H1 (cell line): ENCODE data around the gene RENBP. TPM values are rescaled to one million over a fixed set of nuclear protein-coding genes. Genes with fewer than 3 reads are reported as not detected.
A peak's percentile ranks its signal among the peaks of the same experiment; 100 is the strongest.

ENCODE experiments used
- CTCF ChIA-PET: fragments of 300-600 bp; sonication (Branson Sonifier 250); formaldehyde crosslinking; loops from one replicate; lab custom pipeline; 2021; ENCODE audit not compliant: partially characterized antibody; lab: Charles Lee
- POLR2A ChIA-PET: fragments of 300-600 bp; sonication (Branson Sonifier 250); formaldehyde crosslinking; loops from one replicate; lab custom pipeline; 2021; ENCODE audit warnings: inconsistent platforms; ENCODE audit not compliant: partially characterized antibody; lab: Charles Lee
- DNase-seq, 2 experiments: peaks; one replicate each; pipeline versions ENCODE4 v3.0.0 to v3.0.0-alpha.2; 2010 to 2022; ENCODE audit warnings: low spot score in 2 of 2, low read depth in 1 of 2, mixed read lengths in 1 of 2
- FAIRE-seq: peaks from 2 replicates; lab custom pipeline; 2011; peaks lifted over from hg19 to GRCh38; lab: Jason Lieb, UNC
- H2AFZ ChIP-seq: 2 replicates; pipeline ENCODE4 v1.8.1; 2012; ENCODE audit warnings: low read length, inconsistent platforms
- H2AK5ac ChIP-seq: 2 replicates; pipeline ENCODE4 v1.6.1; 2013; ENCODE audit warnings: low read depth, low read length
- H2BK120ac ChIP-seq: replicated peaks from 2 replicates; pipeline ENCODE3; 2013; ENCODE audit warnings: low read depth, low read length, inconsistent platforms
- H2BK12ac ChIP-seq: 2 replicates; pipeline ENCODE4 v1.6.1; 2013; ENCODE audit warnings: low read depth, low read length
- H2BK15ac ChIP-seq: 2 replicates; pipeline ENCODE4 v1.6.1; 2013; ENCODE audit warnings: low read length
- H2BK20ac ChIP-seq: 2 replicates; pipeline ENCODE4 v1.6.1; 2013; ENCODE audit warnings: low read length
- H2BK5ac ChIP-seq: 2 replicates; pipeline ENCODE4 v1.6.1; 2013; ENCODE audit warnings: low read depth, low read length
- H3K14ac ChIP-seq: 2 replicates; pipeline ENCODE4 v1.6.1; 2013; ENCODE audit warnings: inconsistent platforms; ENCODE audit not compliant: insufficient read length
- H3K18ac ChIP-seq: 2 replicates; pipeline ENCODE4 v1.6.1; 2013; ENCODE audit warnings: low read length; ENCODE audit errors: extremely low read depth
- H3K23ac ChIP-seq: 2 replicates; pipeline ENCODE4 v1.6.1; 2013; ENCODE audit warnings: inconsistent platforms; ENCODE audit not compliant: insufficient read length
- H3K23me2 ChIP-seq: 2 replicates; pipeline ENCODE4 v1.6.1; 2013; ENCODE audit warnings: low read depth, low read length
- H3K27ac ChIP-seq: 2 replicates; pipeline ENCODE4 v1.6.1; 2011; ENCODE audit warnings: low read depth, low read length, inconsistent platforms
- H3K27me3 ChIP-seq, 4 experiments: replicated peaks in 1 of 4; 1 replicate in 1 of 4; 2 replicates in 3 of 4; pipeline versions ENCODE4 v1.6.1 to v1.8.1; 2011 to 2013; ENCODE audit warnings: low read length in 3 of 4, mild to moderate bottlenecking in 3 of 4, inconsistent platforms in 2 of 4, mixed read lengths in 2 of 4, moderate library complexity in 1 of 4; ENCODE audit not compliant: control insufficient read depth in 3 of 4, insufficient read depth in 3 of 4; ENCODE audit errors: extremely low read depth in 1 of 4
- H3K36me3 ChIP-seq, 4 experiments: 2 replicates each; pipeline versions ENCODE4 v1.6.1 to v1.8.1; 2011 to 2013; ENCODE audit warnings: mild to moderate bottlenecking in 4 of 4, low read length in 3 of 4, moderate library complexity in 2 of 4, control low read depth in 1 of 4, inconsistent platforms in 1 of 4; ENCODE audit not compliant: insufficient read depth in 4 of 4, control insufficient read depth in 2 of 4
- H3K4ac ChIP-seq: replicated peaks from 2 replicates; pipeline ENCODE3; 2013; ENCODE audit warnings: low read length, low read depth, mixed read lengths, inconsistent platforms; ENCODE audit not compliant: insufficient read length
- H3K4me1 ChIP-seq, 4 experiments: replicated peaks in 1 of 4; 1 replicate in 1 of 4; 2 replicates in 3 of 4; pipeline versions ENCODE4 v1.6.1 to v1.8.1; 2011 to 2013; ENCODE audit warnings: low read length in 3 of 4, inconsistent platforms in 2 of 4, mixed read lengths in 1 of 4; ENCODE audit not compliant: insufficient read depth in 4 of 4, control insufficient read depth in 3 of 4
- H3K4me2 ChIP-seq, 2 experiments: 2 replicates each; pipeline versions ENCODE4 v1.6.1 to v1.8.1; 2011 to 2013; ENCODE audit warnings: low read depth in 2 of 2, low read length in 2 of 2, control low read depth in 1 of 2, inconsistent platforms in 1 of 2, mild to moderate bottlenecking in 1 of 2; ENCODE audit not compliant: insufficient read depth in 1 of 2
- H3K4me3 ChIP-seq, 4 experiments: fragments of 200-600, 300-600 bp in 1 of 4; sonication (generic), shearing (Covaris generic), sonication (Bioruptor Twin) in 1 of 4; 2 replicates each; pipeline versions ENCODE4 v1.5.1 to v1.8.1; 2011 to 2016; ENCODE audit warnings: low read length in 4 of 4, low read depth in 3 of 4, control low read depth in 2 of 4, inconsistent platforms in 2 of 4, mild to moderate bottlenecking in 2 of 4, mixed read lengths in 1 of 4, moderate library complexity in 1 of 4; ENCODE audit not compliant: insufficient read depth in 2 of 4; ENCODE audit errors: extremely low read depth in 1 of 4
- H3K56ac ChIP-seq: replicated peaks from 2 replicates; pipeline ENCODE3; 2013; ENCODE audit warnings: low read depth, mild to moderate bottlenecking, mixed read lengths, low read length, inconsistent platforms; ENCODE audit not compliant: insufficient read length
- H3K79me1 ChIP-seq: 2 replicates; pipeline ENCODE4 v1.6.1; 2013; ENCODE audit warnings: low read depth, low read length, control low read depth
- H3K79me2 ChIP-seq, 2 experiments: 2 replicates each; pipeline versions ENCODE4 v1.6.1 to v1.8.1; 2012 to 2013; ENCODE audit warnings: low read length in 2 of 2, mild to moderate bottlenecking in 2 of 2, inconsistent platforms in 1 of 2; ENCODE audit not compliant: insufficient read depth in 2 of 2, control insufficient read depth in 1 of 2
- H3K9ac ChIP-seq, 4 experiments: replicated peaks in 1 of 4; 1 replicate in 1 of 4; 2 replicates in 3 of 4; pipeline versions ENCODE4 v1.6.1 to v1.8.1; 2011 to 2013; ENCODE audit warnings: low read depth in 3 of 4, low read length in 3 of 4, control low read depth in 2 of 4, mild to moderate bottlenecking in 2 of 4, moderate library complexity in 2 of 4, inconsistent platforms in 1 of 4; ENCODE audit errors: extremely low read depth in 1 of 4
- H3K9me3 ChIP-seq, 2 experiments: 2 replicates each; pipeline versions ENCODE4 v1.6.1 to v1.8.1; 2012 to 2013; ENCODE audit warnings: mild to moderate bottlenecking in 2 of 2, moderate library complexity in 2 of 2, control low read depth in 1 of 2, inconsistent platforms in 1 of 2, low read depth in 1 of 2, low read length in 1 of 2, mixed read lengths in 1 of 2; ENCODE audit not compliant: insufficient read depth in 2 of 2
- H4K20me1 ChIP-seq, 2 experiments: replicated peaks in 1 of 2; 2 replicates each; pipeline versions ENCODE3 to v1.8.1; 2011 to 2013; ENCODE audit warnings: inconsistent platforms in 2 of 2, low read length in 2 of 2, mild to moderate bottlenecking in 1 of 2; ENCODE audit not compliant: insufficient read depth in 2 of 2, control insufficient read depth in 1 of 2
- H4K5ac ChIP-seq: 2 replicates; pipeline ENCODE4 v1.6.1; 2013; ENCODE audit warnings: low read length, low read depth, mixed read lengths, inconsistent platforms; ENCODE audit not compliant: insufficient read length
- H4K8ac ChIP-seq: 2 replicates; pipeline ENCODE4 v1.8.0; 2013; ENCODE audit warnings: mild to moderate bottlenecking, moderate library complexity, low read length, inconsistent platforms; ENCODE audit not compliant: insufficient read depth; ENCODE audit errors: extremely low read depth
- H4K91ac ChIP-seq: replicated peaks from 2 replicates; pipeline ENCODE3; 2013; ENCODE audit warnings: low read length, mixed read lengths, inconsistent platforms; ENCODE audit not compliant: insufficient read length
- POLR2A ChIP-seq, 2 experiments: IDR thresholded peaks; 1 replicate in 1 of 2; 2 replicates in 1 of 2; pipeline ENCODE4 v1.6.1; 2011; ENCODE audit warnings: low read depth in 2 of 2, low read length in 2 of 2, mild to moderate bottlenecking in 2 of 2; ENCODE audit errors: control extremely low read depth in 1 of 2
- WGBS, 2 experiments: shearing (Covaris generic) in 1 of 2; methylation state at CpG; one replicate each; pipeline versions ENCODE4 v1.1.6 to v1.1.7; 2013 to 2015; ENCODE audit warnings: low lambda C conversion rate in 2 of 2, mixed read lengths in 2 of 2, inconsistent platforms in 1 of 2, low coverage in 1 of 2, missing lambda C conversion rate in 1 of 2; ENCODE audit not compliant: insufficient replicate concordance in 2 of 2, insufficient coverage in 1 of 2, insufficient read length in 1 of 2; ENCODE audit errors: extremely low coverage in 1 of 2, missing lambda C conversion rate in 1 of 2; 5-methylcytosine and 5-hydroxymethylcytosine counted together
- polyA plus RNA-seq, 7 experiments: library from polyadenylated mRNA; depleted of rRNA in 3 of 7; stranded (reverse) in 5 of 7; unstranded in 2 of 7; fragments of >200 nt in 5 of 7; fragments of 200-250 nt in 2 of 7; gene quantifications; 1 replicate in 5 of 7; 2 replicates in 1 of 7; 4 replicates in 1 of 7; pipeline versions ENCODE4 v1.2.1 to v1.2.3, GENCODE V29; 2011 to 2013; ENCODE audit warnings: missing spikeins in 2 of 7, mixed read lengths in 2 of 7
- total RNA-seq: library from RNA; stranded (reverse); fragmentation: NEBNext Ultra II Directional; extraction: Animal tissue kit (Norgen Biotek cat#: 25700); gene quantifications from 2 replicates; pipeline ENCODE4 v1.2.1, GENCODE V29; 2021
- TF ChIP-seq, protein P1 (sequence below): IDR thresholded peaks from 2 replicates; pipeline ENCODE4 v1.6.1; 2012; ENCODE audit warnings: inconsistent platforms

RENBP gene
- total and polyA plus RNA-seq, 2 of the 8 experiments (the other 6 are each of a cell fraction or from before 2014, with no cell fraction given) = 12.4 to 21.8 TPM

DNA sequence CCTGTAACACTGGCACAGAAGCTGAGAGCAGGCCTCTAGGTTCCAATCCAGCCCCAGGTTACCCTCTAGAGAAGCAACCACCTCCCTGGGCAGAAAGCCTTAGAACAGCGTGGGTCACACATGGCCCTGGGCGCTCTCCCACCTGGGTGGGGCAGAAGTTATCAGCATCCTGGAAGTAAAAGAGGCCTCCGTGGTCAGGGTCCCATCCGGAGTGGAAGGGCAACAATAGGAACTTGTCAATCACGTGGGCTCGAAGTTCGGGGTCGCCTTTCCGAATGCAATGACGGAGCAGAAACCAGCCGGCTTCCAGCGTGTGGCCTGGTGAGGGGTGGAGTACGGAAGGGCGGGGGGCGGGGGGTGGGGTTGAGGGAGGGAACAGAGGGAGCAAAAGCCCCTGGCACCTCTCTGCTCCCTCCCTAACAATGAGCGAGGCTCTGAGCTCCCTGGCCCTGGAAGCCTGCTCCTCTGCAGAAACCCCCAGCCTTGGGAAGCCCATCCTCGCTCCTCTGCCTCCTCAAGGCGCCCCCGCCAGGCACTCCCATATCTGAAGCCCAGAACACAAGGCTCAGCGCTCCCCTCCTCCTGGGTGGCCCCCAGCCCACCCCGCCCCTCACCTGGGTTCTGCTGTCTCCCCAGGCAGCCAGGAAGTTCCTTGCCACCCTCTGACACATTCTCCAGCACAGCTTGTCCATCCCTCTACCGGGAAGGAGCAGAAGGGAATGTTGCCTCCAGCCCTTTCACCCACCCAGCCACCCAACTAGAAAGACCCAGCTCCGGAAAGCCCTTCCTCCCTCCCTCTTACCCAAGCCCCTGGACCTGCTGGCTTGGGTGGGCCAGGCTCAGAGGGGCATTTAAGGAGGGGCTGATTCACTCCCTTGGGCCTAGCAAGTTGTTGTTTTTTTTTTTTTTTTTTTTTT is 2.8 kb downstream of the RENBP start:
- H3K14ac ChIP-seq = no peak overlapping the region
- peak overlapping the region; percentile 78; the same call in 1 of the 2 replicates for H2BK5ac ChIP-seq
- H4K20me1 ChIP-seq = no peaks in the 10 kb centered on the region
- POLR2A ChIA-PET = interaction anchor here (0.6 to 18.9 kb wide), 4 partner anchors 17 to 39 kb away, joined by 3 to 231 read pairs (median 4); partner anchors contain the start of genes ARHGAP4 and HCFC1
- peak overlapping the region; percentile 83 for H3K18ac ChIP-seq
- H3K36me3 ChIP-seq = no peaks in the 10 kb centered on the region
- H3K4me1 ChIP-seq = peaks cover 1 to 10% (median 7%) of the 10 kb centered on the region in 4 experiments; a peak in 6 of 7 replicates
- peak overlapping the region; percentile 57 to 60 for H3K4me2 ChIP-seq
- H3K27me3 ChIP-seq = no peaks in the 10 kb centered on the region
- CTCF ChIA-PET = interaction anchor here (0.7 to 19.6 kb wide), 4 partner anchors 7 to 487 kb away, joined by 3 to 272 read pairs (median 3); partner anchors contain the start of genes ARHGAP4, ATP6AP1 and RENBP
- H3K79me1 ChIP-seq = no peaks in the 10 kb centered on the region
- H4K8ac ChIP-seq = no peak overlapping the region
- no peak overlapping the region; a peak in 1 of 7 replicates for H3K9ac ChIP-seq
- H3K79me2 ChIP-seq = no peaks in the 10 kb centered on the region
- peak overlapping the region; percentile 65 for H4K91ac ChIP-seq
- no peak overlapping the region for H2BK120ac ChIP-seq
- H2BK15ac ChIP-seq = no peak overlapping the region
- peak overlapping the region in 2 of 4 experiments; percentile 13 to 48; a peak in 2 of 8 replicates for H3K4me3 ChIP-seq
- H4K5ac ChIP-seq = no peak overlapping the region
- no peak overlapping the region for H2AFZ ChIP-seq
- 22% methylated on average over 11 of the region's 23 CpGs; no CpG with 5 or more reads in 1 of the 2 experiments for WGBS, 2 experiments
- H3K4ac ChIP-seq = no peak overlapping the region
- no peak overlapping the region for H2BK12ac ChIP-seq
- no peak for DNase-seq
- no peak overlapping the region for H3K23ac ChIP-seq
- no peaks in the 10 kb centered on the region for H3K23me2 ChIP-seq
- H3K9me3 ChIP-seq = no peaks in the 10 kb centered on the region
- TF ChIP-seq, protein P1, sequence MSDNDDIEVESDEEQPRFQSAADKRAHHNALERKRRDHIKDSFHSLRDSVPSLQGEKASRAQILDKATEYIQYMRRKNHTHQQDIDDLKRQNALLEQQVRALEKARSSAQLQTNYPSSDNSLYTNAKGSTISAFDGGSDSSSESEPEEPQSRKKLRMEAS = peak; percentile 33; the same call in 1 of the 2 replicates
- TF ChIP-seq POLR2A (IDR thresholded peaks at IDR 0.05; ENCODE audit: control extremely low read depth in 1 of 2, low read depth in 2 of 2, low read length in 2 of 2) = no peak; a peak in 2 of 3 replicates
- H2AK5ac ChIP-seq = no peak overlapping the region
- peak overlapping the region; percentile 4 for H3K56ac ChIP-seq
- peak overlapping the region; percentile 67; the same call in 1 of the 2 replicates for H3K27ac ChIP-seq
- no peak overlapping the region for H2BK20ac ChIP-seq
- FAIRE-seq = peak; percentile 48
